ENCODE data around the gene POU2AF1.

POU2AF1 gene

GRCh38 chr11:111347002-111347722 is 31.9 kb downstream of the POU2AF1 start:
- H3K36me3 ChIP-seq (ENCODE audit: low read length) = 0 out of 2 replicates have a peak, but pooled peaks cover 6% of the 10 kb centered on the region
- H3K79me2 ChIP-seq (ENCODE audit: insufficient read depth, low read length) = no peaks in the 10 kb centered on the region
- TF ChIP-seq CTCF (IDR thresholded peaks at IDR 0.05; ENCODE audit: insufficient read depth, low read length, poor library complexity, severe bottlenecking) = no peak
- TF ChIP-seq EZH2phosphoT487 (conservative IDR thresholded peaks at IDR 0.05; ENCODE audit: low read length) = no peak
- no peak overlapping the region for H3K4me2 ChIP-seq (ENCODE audit: low read depth, low read length, poor library complexity, severe bottlenecking)
- H3K4me3 ChIP-seq (ENCODE audit: insufficient read depth, low read length, poor library complexity, severe bottlenecking) = no peak overlapping the region
- no peaks in the 10 kb centered on the region for H3K9me3 ChIP-seq (ENCODE audit: insufficient read depth, low read length)
- H4K20me1 ChIP-seq (ENCODE audit: low read depth, low read length) = no peaks in the 10 kb centered on the region
- no peaks in the 10 kb centered on the region for H3K27me3 ChIP-seq (ENCODE audit: low read length)
- H3K9ac ChIP-seq (ENCODE audit: low read length) = no peak overlapping the region
- H3K27ac ChIP-seq (ENCODE audit: low read depth, low read length) = no peak overlapping the region
- no peak overlapping the region for H2AFZ ChIP-seq (ENCODE audit: low read depth, low read length, severe bottlenecking)
- no peaks in the 10 kb centered on the region for H3K9me2 ChIP-seq (replicated peaks; ENCODE audit: insufficient read depth, low read length)
- H3F3A ChIP-seq (ENCODE audit: insufficient read depth) = peaks cover 56% of the 10 kb centered on the region

GRCh38 chr11:111344032-111344431 is 35.0 kb downstream of the POU2AF1 start:
- Histone ChIP-seq H4K20me1 (ENCODE audit: low read depth, low read length) (no peaks in the 10 kb centered on the region), H3K79me2 (ENCODE audit: insufficient read depth, low read length) (no peaks in the 10 kb centered on the region), H3K4me2 (ENCODE audit: low read depth, low read length, poor library complexity, severe bottlenecking) (no peak overlapping the region), H2AFZ (ENCODE audit: low read depth, low read length, severe bottlenecking) (no peak overlapping the region), H3K9ac (ENCODE audit: low read length) (no peak overlapping the region), H3K9me2 (replicated peaks; ENCODE audit: insufficient read depth, low read length) (no peaks in the 10 kb centered on the region), H3K27me3 (ENCODE audit: low read length) (no peaks in the 10 kb centered on the region), H3K4me3 (ENCODE audit: insufficient read depth, low read length, poor library complexity, severe bottlenecking) (no peak overlapping the region), H3K27ac (ENCODE audit: low read depth, low read length) (no peak overlapping the region), H3K36me3 (ENCODE audit: low read length) (peaks cover 4% of the 10 kb centered on the region; the same call in 1 of the 2 replicates), H3K9me3 (ENCODE audit: insufficient read depth, low read length) (peaks cover 10% of the 10 kb centered on the region; the same call in 1 of the 2 replicates), H3F3A (ENCODE audit: insufficient read depth) (peaks cover 28% of the 10 kb centered on the region)
- TF ChIP-seq EZH2phosphoT487 (conservative IDR thresholded peaks at IDR 0.05; ENCODE audit: low read length) = no peak
- TF ChIP-seq CTCF (IDR thresholded peaks at IDR 0.05; ENCODE audit: insufficient read depth, low read length, poor library complexity, severe bottlenecking) = no peak

- peaks cover 17% of the 10 kb centered on the region for H3F3A ChIP-seq (ENCODE audit: insufficient read depth)
- H3K27me3 ChIP-seq (ENCODE audit: low read length) = no peaks in the 10 kb centered on the region
- no peaks in the 10 kb centered on the region for H3K9me2 ChIP-seq (replicated peaks; ENCODE audit: insufficient read depth, low read length)
- H4K20me1 ChIP-seq (ENCODE audit: low read depth, low read length) = no peaks in the 10 kb centered on the region
- H2AFZ ChIP-seq (ENCODE audit: low read depth, low read length, severe bottlenecking) = no peak overlapping the region
- no peaks in the 10 kb centered on the region for H3K79me2 ChIP-seq (ENCODE audit: insufficient read depth, low read length)
- peaks cover 4% of the 10 kb centered on the region; the same call in 1 of the 2 replicates for H3K36me3 ChIP-seq (ENCODE audit: low read length)
- no peak overlapping the region for H3K4me2 ChIP-seq (ENCODE audit: low read depth, low read length, poor library complexity, severe bottlenecking)
- no peak overlapping the region for H3K9ac ChIP-seq (ENCODE audit: low read length)
- H3K9me3 ChIP-seq (ENCODE audit: insufficient read depth, low read length) = peaks cover 10% of the 10 kb centered on the region; the same call in 1 of the 2 replicates
- no peak overlapping the region for H3K4me3 ChIP-seq (ENCODE audit: insufficient read depth, low read length, poor library complexity, severe bottlenecking)
- no peak overlapping the region for H3K27ac ChIP-seq (ENCODE audit: low read depth, low read length)
- no peak for TF ChIP-seq EZH2phosphoT487 (conservative IDR thresholded peaks at IDR 0.05; ENCODE audit: low read length)
- no peak for TF ChIP-seq CTCF (IDR thresholded peaks at IDR 0.05; ENCODE audit: insufficient read depth, low read length, poor library complexity, severe bottlenecking)
These were observed 36.7 kb downstream of the POU2AF1 start for GRCh38 chr11:111342329-111342728.
